GM19395 (cell line): ENCODE measurements around the gene MITF.

Experiments
- ATAC-seq: cut with Tn5 transposase; IDR thresholded peaks from one replicate; pipeline ENCODE4 v1.9.1; 2021; ENCODE audit warnings: mild to moderate bottlenecking, moderate library complexity; ENCODE audit not compliant: unreplicated experiment

The MITF gene

GRCh38 chr3:69867941-69868505 lies 128.8 kb downstream of the MITF start:
- no peak for ATAC-seq

GRCh38 chr3:69868841-69869420 lies 129.7 kb downstream of the MITF start:
- no peak for ATAC-seq

GRCh38 chr3:69869643-69870042 lies 130.4 kb downstream of the MITF start:
- ATAC-seq: no peak

GRCh38 chr3:69871251-69871650 lies 132.0 kb downstream of the MITF start:
- ATAC-seq: no peak

- ATAC-seq: no peak
Measured at GRCh38 chr3:69871868-69872267, 132.6 kb downstream of the MITF start.

GRCh38 chr3:69872783-69873378 lies 133.6 kb downstream of the MITF start:
- no peak for ATAC-seq

GRCh38 chr3:69876073-69876472 lies 136.8 kb downstream of the MITF start:
- ATAC-seq: no peak

GRCh38 chr3:69878254-69878653 lies 139.0 kb downstream of the MITF start:
- ATAC-seq: no peak

- no peak for ATAC-seq
Measured at GRCh38 chr3:69879051-69879450, 139.8 kb downstream of the MITF start.

GRCh38 chr3:69880069-69880640 lies 140.9 kb downstream of the MITF start:
- no peak for ATAC-seq

GRCh38 chr3:69881051-69881450 lies 141.8 kb downstream of the MITF start:
- no peak for ATAC-seq

GRCh38 chr3:69881756-69882428 lies 142.6 kb downstream of the MITF start:
- no peak for ATAC-seq

- no peak for ATAC-seq
Measured at GRCh38 chr3:69882560-69882959, 143.3 kb downstream of the MITF start.

- no peak for ATAC-seq
Measured at GRCh38 chr3:69888040-69888942, 149.0 kb downstream of the MITF start.

GRCh38 chr3:69888943-69889315 lies 149.7 kb downstream of the MITF start:
- ATAC-seq: no peak

GRCh38 chr3:69890084-69890483 lies 150.8 kb downstream of the MITF start:
- no peak for ATAC-seq

GRCh38 chr3:69890691-69891090 lies 151.4 kb downstream of the MITF start:
- ATAC-seq: no peak

- no peak for ATAC-seq
Measured at GRCh38 chr3:69892706-69893105, 153.4 kb downstream of the MITF start.

GRCh38 chr3:69893274-69893673 lies 154.0 kb downstream of the MITF start:
- no peak for ATAC-seq

- ATAC-seq: no peak
Measured at GRCh38 chr3:69896095-69896494, 156.8 kb downstream of the MITF start.

- no peak for ATAC-seq
Measured at GRCh38 chr3:69900331-69900730, 161.1 kb downstream of the MITF start.
